GM19452 (cell line): ENCODE measurements around the gene PTPRE.

Experiments used
- ATAC-seq: cut with Tn5 transposase; IDR thresholded peaks from one replicate; pipeline ENCODE4 v1.9.1; 2021; ENCODE audit not compliant: unreplicated experiment

Gene PTPRE

DNA sequence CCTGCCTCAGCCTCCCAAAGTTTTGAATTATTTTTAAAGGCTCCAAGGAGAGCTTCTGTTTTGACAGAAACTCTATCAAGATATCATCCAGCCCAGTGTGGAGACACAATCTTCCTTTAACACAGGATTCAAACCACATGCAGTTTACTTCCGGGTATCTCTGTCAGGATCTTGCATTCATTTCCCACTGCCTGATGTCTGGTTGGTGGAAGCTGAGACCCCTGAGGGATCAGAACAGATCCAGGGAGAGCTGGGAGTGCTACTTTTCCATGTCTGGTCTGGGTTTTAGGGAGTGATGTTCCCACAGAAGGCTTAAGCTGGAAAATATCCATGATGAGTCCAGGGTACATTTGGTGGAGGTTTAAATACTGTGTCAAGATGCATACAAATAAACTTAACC is 16.7 kb downstream of the PTPRE start:
- no peak for ATAC-seq

DNA sequence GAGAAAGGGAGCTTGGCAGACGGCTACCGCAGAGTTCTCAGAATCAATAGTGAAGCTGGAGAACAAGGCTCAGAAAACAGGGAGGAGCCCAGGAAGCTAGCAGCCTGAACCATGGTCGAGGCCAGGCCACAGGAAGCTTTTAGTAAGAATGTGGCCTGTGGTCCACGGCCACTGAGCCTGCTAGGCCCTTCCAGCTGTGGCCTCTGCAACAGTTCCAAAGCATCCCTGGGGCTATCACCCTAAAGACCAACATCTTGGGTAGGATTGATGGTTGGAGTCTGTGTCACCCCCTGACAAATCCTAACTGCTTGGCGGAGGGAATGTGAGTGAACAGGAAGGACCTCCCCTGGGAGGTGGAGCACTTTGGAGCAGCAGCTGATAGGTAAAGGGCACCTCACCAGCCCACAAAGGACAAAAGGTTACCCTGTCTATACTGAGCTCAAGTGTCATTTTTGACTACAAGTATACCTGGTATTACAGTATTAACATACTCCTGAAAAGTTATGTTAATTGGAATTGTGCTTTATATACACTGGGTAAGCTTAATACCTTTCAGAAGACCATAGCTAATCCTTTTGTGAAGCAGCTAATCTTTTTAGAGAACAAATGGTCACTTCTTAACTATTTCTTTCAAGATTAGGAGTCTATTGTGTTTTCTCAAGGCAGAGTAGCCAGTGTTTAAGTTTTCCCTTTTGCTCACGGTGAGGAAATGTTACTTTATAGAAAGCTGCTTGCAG is 18.7 kb downstream of the PTPRE start:
- no peak for ATAC-seq

DNA sequence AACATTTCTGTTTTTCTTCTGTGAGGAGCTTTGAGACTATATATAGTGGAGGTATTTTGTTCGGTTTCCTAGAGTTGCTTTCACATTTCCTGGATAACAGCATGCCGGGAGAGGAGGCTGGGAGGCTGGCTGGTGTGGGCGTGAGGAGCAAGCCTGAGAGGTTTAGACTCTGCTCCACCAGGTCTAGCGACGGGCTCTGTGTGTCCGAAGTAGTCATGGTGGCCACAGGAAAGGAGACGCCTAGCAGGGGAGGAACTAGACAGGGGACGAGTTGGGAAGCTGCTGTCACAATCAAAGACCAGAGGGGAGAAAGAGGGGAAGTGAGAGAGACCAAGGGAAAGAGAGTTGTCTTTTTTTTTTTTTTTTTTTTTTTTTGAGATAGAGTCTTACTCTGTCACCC is 19.6 kb downstream of the PTPRE start:
- ATAC-seq, result no peak

DNA sequence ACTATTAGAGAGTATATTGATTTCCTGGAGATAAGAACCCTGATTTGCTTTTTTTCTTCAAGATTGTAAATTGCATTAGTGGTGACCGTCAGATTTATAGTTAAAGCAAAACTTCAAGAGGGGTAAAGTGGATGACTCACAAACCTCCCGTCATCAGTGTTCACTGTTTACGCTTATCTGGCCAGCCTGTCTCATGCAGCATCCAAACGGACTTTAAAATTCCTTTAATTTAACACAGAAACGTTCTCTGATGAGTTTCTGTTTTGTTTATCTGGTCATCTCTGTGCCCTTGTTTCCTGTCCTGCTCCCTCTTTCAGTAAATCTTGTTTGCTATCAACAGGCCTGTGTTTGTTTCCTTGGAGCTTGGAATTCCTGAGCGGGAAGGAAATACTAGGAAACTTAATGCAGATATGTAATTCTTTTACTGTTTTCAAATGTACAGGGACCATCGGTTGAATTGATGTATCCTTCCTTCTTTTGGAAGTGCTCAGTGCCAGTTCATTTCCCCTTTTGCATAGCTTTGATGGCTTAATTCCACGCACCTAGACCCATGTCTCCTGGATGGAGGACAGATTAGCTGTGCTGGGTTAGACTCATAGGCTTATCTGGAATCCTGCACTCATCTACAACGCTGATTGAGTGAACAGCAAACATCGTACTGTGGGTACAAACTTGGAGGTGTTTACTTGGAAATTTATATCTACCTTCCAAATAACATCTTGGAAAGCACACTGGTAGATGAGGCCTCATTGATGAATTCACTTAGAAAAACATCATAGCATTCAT is 21.3 kb downstream of the PTPRE start:
- no peak for ATAC-seq

DNA sequence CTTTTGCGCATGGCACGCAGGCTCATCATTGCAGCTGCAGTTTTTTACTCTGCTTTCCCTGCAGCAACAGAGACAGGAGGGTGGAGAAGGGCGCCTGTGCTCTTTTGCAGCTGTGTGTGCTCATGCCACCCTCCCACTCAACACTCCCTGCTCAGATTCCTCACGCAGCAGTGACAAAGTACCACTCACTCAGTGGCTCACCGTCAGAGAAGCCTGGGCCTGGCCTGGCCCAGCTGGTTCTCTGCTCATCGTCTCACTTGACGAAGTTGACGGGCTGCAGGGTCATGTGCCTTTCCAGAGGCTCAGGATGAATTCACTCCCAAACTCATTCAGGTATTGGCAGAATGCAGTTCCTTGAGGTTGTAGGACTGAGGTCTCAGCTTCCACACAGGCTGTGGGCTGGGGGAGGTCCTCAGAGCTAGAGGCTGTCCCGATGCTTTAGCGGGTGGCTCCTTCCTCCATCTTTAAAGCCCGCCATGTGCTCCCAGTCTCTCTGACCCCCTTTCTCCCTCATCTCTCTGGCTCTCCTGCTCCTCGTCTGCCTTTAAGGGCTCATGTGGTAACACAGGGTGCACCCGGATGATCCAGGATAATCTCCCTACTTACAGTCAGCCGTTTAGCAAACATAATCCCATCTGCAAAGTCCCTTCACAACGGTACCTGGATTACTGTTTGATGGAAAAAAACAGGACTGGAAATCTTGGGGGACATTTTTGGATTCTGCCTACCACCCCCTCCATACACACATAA is 25.8 kb downstream of the PTPRE start:
- ATAC-seq, result no peak

DNA sequence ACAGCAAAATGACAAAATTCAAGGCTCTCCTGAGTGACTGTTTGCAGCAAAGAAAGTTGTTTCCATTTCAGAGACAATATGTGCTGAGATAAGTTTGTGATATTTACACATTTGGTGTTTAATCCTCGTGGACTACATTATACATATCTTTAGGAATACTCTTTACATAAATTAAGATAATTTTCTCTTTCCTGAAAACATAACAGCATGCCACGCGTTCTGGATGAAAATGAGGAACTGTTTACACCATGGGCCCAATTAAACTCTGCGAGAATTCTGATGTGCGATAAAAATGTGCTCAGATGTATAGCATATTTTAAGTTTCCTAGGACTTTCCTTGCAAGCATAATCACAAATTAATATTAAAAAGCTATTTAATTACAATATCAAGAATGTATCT is 26.4 kb downstream of the PTPRE start:
- ATAC-seq, result no peak

DNA sequence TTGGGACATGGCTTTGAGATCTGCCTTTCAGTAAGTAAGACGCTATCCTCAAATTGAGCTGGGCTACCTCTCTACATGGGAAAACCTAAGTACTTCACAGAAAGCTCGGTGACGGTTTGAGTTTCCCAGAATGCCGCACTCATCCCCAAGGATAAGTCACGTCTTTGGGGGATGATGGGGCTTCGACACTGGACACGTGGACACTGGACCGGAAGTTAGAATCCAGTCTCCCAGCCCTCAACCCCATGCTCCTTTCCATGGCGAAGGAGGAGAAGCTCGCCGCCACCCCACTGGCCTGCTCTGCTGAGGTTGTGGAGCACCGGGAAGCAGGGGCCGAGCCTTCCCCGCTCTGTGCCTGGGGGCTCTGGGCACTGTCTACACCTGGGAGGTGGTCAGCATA is 27.5 kb downstream of the PTPRE start:
- ATAC-seq, result no peak

DNA sequence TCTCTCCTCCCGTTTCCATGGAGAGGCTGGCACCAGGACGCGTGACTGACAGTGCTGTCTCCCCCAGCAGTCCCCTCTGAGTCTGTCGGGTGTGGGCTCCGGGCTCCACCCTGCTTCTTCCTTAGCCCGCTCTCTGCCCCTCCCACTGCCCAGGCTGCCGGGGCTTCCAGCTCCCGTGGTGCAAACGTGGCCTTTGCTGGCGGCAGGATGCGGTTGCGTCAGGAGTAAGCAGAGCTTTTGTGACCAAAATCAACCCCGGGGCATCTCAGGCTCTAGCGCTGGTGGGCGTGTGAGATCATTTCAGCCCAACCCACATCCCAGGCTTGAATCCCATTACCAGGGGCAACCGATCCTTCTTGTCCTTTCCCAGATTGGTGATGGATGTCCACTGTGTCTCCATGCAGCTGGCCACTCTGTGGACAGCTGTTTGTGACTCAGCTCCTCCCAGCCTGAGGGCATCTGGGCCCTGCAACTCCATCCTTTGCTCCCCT is 28.2 kb downstream of the PTPRE start:
- no peak for ATAC-seq

DNA sequence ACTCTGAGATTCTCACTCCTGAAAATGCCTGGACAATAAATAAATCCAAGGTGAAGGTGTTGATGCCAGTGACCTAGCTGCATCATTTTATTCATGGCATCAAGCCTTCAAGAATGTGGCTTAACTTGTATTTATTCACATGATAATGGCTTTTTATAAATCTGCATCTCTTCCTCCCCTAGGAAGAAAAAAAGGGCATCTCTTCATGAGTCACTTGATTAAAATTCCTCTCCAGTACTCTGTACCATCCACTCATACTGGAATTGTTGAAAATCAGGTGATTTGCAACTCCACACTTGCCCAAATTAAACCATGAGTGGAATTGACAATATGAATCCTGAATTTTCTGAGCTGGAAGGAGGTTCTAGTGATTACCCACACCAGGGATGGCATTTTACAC is 30.2 kb downstream of the PTPRE start:
- no peak for ATAC-seq

DNA sequence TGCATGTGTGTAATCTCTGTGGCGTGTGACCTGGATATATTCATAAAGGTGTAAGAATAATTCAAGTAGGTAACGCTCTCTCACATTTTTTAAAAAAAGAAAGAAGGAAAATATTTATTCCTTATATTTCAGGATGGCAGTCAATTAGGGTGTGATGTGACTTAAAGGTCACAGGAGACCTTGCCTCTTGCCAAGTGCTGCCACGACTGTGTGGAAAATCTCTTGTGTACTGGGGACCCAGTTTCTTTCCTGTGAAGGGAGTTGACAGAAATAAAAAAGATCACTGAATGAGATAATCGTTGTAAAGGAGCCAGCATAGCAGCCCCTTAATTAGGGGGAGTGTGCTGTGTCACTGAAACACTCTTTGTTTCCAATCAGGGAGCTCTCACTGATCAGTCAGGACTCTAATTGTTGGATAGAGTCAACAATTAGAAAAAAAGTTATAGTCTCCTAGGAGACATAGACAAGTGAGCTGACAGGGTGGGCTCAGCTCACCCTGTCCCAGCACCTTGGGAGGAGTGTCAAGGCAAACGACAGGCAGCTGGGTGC is 31.1 kb downstream of the PTPRE start:
- ATAC-seq, result no peak

DNA sequence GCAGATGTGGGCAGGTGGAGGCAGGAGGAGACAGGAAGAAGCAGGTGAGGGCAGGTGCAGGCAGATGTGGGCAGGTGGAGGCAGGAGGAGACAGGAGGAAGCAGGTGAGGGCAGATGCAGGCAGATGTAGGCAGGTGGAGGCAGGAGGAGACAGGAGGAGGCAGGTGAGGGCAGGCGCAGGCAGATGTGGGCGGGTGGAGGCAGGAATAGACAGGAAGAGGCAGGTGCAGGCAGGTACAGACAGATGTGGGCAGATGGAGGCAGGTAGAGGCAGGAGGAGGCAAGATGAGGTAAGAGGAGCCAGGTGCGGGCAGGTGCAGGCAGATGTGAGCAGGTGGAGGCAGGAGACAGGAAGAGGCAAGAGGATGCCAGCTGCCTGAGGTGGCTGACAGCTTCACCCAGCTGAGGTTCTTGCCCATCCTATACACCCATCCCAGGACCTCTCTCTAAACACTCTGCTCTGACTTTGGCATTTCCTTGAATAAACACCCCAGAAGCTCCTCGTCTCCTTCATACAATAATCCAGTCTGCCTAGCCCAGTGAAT is 33.0 kb downstream of the PTPRE start:
- ATAC-seq, result no peak

DNA sequence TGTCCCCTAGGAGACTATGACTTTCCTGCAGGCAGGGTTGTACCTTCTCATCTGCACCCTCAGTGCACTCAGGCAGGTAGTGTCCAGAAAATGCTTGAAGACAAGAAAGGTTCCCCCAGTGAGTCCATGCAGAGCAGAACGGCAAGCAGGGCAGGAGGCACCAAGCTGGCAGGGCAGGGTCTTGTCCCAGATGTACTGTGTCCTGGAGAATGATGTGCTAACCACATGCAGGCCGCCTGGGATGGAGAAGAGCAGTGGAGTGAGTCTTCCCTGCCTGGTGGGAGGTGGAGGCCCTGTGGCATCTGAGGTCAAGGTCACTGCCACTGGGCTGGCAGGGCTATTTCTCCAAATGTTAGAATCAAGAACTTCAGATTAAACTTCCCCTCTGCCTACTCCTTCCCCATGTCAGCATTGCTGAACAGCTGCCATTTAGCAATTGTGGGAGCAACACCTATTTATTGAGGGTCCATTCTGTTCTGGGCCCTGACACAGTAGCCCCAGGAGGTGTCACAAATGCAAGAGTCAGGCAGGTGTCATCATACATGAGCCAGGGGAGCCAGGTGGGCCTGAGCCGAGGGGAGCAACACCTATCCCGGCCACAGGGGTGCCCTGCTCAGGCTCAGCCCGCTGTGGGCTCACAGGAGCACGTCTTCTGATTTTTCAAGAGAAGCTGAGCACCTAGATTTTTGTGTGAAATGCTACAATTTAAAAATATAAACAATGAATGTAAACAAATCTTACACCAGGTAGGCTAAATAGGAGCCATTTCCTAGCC is 34.1 kb downstream of the PTPRE start:
- ATAC-seq, result no peak

DNA sequence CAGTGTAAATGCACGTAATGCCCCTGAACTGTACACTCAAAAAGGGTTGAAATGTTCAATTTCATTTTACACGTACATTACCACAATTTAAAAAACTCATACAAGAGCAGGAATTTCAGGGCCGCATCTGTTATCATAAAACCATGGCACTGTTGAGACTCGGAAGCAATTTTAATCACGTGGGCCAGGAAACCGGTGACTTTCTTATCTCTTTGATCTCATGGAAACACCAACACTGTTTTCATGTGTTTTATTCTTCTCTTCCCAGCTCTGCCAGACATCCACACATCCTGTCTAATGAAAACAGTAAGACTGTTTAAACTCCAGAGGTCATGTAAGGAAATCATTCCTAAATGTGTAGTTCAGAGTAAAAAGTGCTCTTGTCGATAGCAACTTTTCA is 35.9 kb downstream of the PTPRE start:
- no peak for ATAC-seq

DNA sequence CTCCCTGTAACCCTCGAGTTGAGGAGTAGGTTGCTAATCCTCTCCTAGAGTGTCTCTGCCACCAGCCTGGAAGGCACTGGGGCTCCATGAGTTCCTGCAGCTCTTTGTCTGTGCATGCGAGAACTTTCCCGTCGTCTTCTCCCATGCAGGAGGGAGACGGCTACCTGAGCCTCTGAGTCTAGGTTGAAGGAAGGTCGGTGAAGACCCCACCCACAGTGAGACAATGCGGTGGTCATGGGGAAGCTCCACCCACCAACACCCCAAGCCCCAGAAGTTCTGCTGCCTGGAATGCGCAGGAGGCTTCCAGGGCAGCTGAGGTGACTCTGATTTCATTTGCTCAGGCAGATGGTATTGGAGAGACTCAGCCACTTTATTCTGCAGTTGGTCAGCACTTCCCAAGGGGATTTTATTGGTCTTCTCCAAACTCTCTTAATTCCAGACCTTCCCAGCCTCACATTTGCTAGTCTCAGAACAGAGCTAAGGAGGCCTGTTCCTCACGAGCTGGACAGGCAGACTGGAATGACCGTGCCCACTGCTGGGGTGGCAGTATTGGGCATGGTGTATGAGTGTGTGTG is 36.5 kb downstream of the PTPRE start:
- ATAC-seq, result no peak

DNA sequence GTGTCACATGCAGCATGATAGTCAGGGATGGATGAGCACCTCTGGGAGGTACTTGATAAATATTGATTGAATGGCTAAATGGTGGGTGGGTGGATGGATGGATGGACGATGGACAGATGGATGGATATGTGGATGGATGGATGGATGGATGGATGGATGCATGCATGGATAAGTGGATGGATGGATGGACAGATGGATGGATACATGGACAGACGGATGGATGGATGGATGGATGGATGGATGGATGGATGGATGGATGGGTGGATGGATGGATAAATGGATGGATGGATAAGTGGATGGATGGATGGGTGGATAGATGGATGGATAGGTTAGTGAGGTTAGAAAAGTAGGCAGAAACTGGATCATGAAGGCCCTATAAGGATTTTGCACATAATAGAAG is 37.4 kb downstream of the PTPRE start:
- no peak for ATAC-seq

DNA sequence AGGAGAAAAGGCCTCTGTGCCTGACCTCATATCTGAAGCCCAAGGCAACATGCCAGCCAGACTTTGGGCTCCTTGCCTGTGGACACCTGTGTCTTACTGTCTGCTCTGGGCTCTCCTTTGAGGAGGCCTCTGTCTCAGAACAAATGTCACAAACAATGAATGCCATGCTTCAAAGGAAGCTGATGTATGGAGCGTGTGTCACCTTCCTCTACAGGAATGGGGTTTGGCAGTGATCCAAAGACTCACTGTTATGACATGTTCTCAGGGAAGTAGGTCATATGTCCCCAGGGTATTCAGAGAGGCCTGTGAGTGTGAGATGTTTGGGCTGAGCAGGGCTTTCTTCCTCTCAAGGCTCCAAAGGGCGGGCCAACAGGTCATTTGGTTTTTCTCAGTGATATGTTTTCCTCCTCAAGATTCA is 38.4 kb downstream of the PTPRE start:
- ATAC-seq, result peak; percentile 55

DNA sequence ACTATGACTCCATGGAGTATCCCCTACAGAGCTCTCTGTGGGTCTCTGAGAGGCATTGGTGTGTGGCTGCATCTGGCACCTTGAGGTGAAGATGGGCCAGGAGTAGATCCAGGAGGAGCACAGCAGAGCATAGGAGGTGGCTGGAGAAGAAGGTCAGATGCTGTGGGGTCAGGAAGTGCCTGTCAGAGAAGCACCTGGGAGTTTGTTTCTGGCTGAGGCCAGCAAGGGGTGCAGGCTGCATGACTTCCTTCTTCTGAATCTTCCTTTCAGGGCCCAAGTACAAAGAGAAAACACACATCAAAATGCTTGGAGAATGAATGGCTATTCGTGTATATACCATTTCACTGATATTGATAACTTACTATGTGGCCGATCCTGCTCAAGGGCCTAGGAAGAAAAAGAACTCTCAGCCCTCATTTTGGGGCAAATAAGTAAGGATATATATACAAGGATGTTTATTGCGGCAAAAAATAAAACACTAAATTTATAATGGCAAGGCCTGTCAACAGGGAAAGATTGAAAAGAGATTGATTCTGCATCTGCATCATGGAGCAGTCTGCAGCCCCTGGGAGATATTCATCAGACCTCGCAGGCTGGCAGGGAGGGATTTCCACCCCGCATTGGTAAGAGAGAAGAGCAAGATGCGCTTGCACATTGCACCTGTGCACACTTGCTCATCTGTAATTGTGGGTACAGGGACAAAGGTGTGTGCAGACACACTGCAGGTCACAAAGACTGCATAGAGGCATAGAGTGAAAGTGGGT is 39.2 kb downstream of the PTPRE start:
- ATAC-seq, result no peak

DNA sequence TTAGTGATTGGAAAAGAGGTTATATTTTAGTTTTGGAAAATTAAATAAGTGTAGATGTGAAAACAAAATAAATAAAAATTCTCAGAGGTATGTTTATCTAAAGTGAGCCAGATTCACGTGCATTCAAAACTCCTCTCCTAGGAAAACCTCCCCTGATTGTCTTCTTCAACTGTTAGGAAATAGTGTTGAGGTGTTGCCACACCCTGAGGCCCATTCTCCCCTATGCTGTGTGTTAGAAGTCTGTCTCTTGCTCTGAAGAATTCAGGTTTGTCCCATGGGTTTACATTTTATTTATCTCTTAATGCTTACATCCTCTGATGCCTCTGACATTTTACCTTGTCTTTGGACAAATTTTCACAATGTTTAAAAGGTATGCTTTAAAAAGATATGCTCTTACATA is 40.3 kb downstream of the PTPRE start:
- no peak for ATAC-seq

DNA sequence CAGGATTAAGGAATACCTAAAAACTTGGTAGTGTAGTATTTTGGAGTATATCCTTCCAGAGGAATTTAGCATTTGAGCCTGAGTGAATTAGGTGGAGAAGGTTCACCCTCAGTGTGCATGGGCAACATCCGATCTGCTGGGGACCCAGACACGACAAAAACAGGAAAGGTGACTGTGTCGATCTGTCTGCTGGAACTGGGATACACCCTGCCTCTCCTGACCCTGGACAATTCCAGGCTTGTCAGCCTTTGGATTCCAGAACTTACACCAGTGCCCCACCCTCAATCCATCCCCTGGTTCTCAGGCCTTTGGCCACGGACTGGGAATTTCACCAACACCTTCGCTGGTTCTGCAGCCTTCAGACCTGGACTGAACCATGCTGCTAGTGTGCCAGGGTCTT is 41.9 kb downstream of the PTPRE start:
- ATAC-seq, result no peak
